K562 (cell line): ENCODE results near the gene TM4SF18. TPM values are rescaled to one million over a fixed set of nuclear protein-coding genes. Genes with fewer than 3 reads are reported as not detected.

Experiments used
- ATAC-seq: fragments of 200-7000 bp; cut with Tn5 transposase; 3 replicates; pipeline ENCODE4 v1.9.1; 2020; ENCODE audit warnings: moderate library complexity
- BruUV-seq: library from RNA; stranded (reverse); fragments of 400-500 nt; replicated peaks from 2 replicates; lab custom pipeline; 2021; lab: Mats Ljungman, UMichigan
- CTCF ChIA-PET: fragments of 300-600 bp; formaldehyde crosslinking; extraction: SDS; loops from one replicate; lab custom pipeline; 2021; ENCODE audit warnings: low intra/inter-chr PET ratio; lab: Yijun Ruan, JAX
- POLR2A ChIA-PET: fragments of 300-600, 350-650 bp; sonication (Branson Sonifier 250); formaldehyde crosslinking; extraction: SDS; loops from one replicate; lab custom pipeline; 2021; ENCODE audit warnings: antibody characterized with exemption, inconsistent platforms; lab: Yijun Ruan, JAX
- DNase-seq, 4 experiments: peaks; one replicate each; pipeline versions ENCODE4 v3.0.0 to v3.0.0-alpha.2; 2011 to 2018; ENCODE audit warnings: low spot score in 3 of 4, mixed read lengths in 3 of 4; ENCODE audit errors: extremely low read depth in 1 of 4
- FAIRE-seq: peaks from 2 replicates; lab custom pipeline; 2011; peaks lifted over from hg19 to GRCh38; lab: Jason Lieb, UNC
- H2AFZ ChIP-seq: 2 replicates; pipeline ENCODE4 v1.6.0; 2011; ENCODE audit warnings: low read depth, low read length, control low read depth, inconsistent platforms
- H3K27ac ChIP-seq: fragments of 200-600 bp; 3 replicates; pipeline ENCODE4 v1.8.0; 2011; ENCODE audit warnings: low read depth, mild to moderate bottlenecking, control low read depth, inconsistent platforms, low read length, moderate library complexity, mixed read lengths; ENCODE audit errors: extremely low read depth
- H3K27me3 ChIP-seq, 2 experiments: fragments of 300-600 bp in 1 of 2; 2 replicates in 1 of 2; 3 replicates in 1 of 2; pipeline versions ENCODE4 v1.6.0 to v1.8.0; 2011; ENCODE audit warnings: inconsistent platforms in 2 of 2, low read length in 2 of 2, mild to moderate bottlenecking in 1 of 2, mixed read lengths in 1 of 2, moderate library complexity in 1 of 2; ENCODE audit not compliant: control insufficient read depth in 2 of 2, insufficient read depth in 2 of 2
- H3K36me3 ChIP-seq: fragments of 300-600 bp; 3 replicates; pipeline ENCODE4 v1.8.0; 2011; ENCODE audit warnings: mild to moderate bottlenecking, low read length, inconsistent platforms; ENCODE audit not compliant: control insufficient read depth, insufficient read depth
- H3K4me1 ChIP-seq, 2 experiments: fragments of 200-600 bp in 1 of 2; replicated peaks in 1 of 2; 2 replicates in 1 of 2; 3 replicates in 1 of 2; pipeline versions ENCODE4 v1.5.1 to v1.8.0; 2011; ENCODE audit warnings: inconsistent platforms in 2 of 2, low read length in 2 of 2, mild to moderate bottlenecking in 1 of 2, mixed read lengths in 1 of 2, moderate library complexity in 1 of 2; ENCODE audit not compliant: control insufficient read depth in 2 of 2, insufficient read depth in 2 of 2
- H3K4me2 ChIP-seq: 2 replicates; pipeline ENCODE4 v1.6.1; 2011; ENCODE audit warnings: low read length, control low read depth, inconsistent platforms, mixed read lengths; ENCODE audit not compliant: insufficient read depth
- H3K4me3 ChIP-seq: fragments of 200-600 bp; sonication (generic), shearing (Covaris generic); 2 replicates; pipeline ENCODE4 v1.5.1; 2016; ENCODE audit warnings: control low read depth, inconsistent platforms
- H3K79me2 ChIP-seq: fragments of 200-600 bp; 3 replicates; pipeline ENCODE4 v1.8.0; 2011; ENCODE audit warnings: low read length, inconsistent platforms; ENCODE audit not compliant: control insufficient read depth, insufficient read depth
- H3K9ac ChIP-seq, 2 experiments: 2 replicates each; pipeline versions ENCODE4 v1.6.0 to v1.6.1; 2011; ENCODE audit warnings: low read depth in 2 of 2, low read length in 2 of 2, control low read depth in 1 of 2, inconsistent platforms in 1 of 2, mild to moderate bottlenecking in 1 of 2, mixed read lengths in 1 of 2; ENCODE audit not compliant: insufficient read depth in 1 of 2
- H3K9me1 ChIP-seq: one replicate; pipeline ENCODE4 v1.6.0; 2011; ENCODE audit warnings: inconsistent platforms, mild to moderate bottlenecking, low read length, moderate library complexity; ENCODE audit not compliant: control insufficient read depth, insufficient read depth
- H3K9me3 ChIP-seq: replicated peaks from 2 replicates; pipeline ENCODE4 v1.5.1; 2011; ENCODE audit warnings: low read depth, low read length, inconsistent platforms; ENCODE audit not compliant: control insufficient read depth, insufficient read depth
- H4K20me1 ChIP-seq: replicated peaks from 2 replicates; pipeline ENCODE4 v1.6.1; 2011; ENCODE audit warnings: low read length, inconsistent platforms, mixed read lengths; ENCODE audit not compliant: control insufficient read depth, insufficient read depth
- CCAR2 ChIP-seq: fragments of 200-400 bp; formaldehyde crosslinking; IDR thresholded peaks from 2 replicates; pipeline ENCODE4 v1.6.1; 2017; ENCODE audit warnings: mild to moderate bottlenecking, low read depth, low read length
- DIDO1 ChIP-seq: fragments of 450-650 bp; IDR thresholded peaks from 2 replicates; pipeline ENCODE4 v1.6.1; 2016; ENCODE audit warnings: low read depth, missing biosample characterization, missing genetic modification characterization
- GATAD2A ChIP-seq: fragments of 450-650 bp; IDR thresholded peaks from 2 replicates; pipeline ENCODE4 v1.6.1; 2017
- MYC ChIP-seq, 2 experiments: fragments of 250-450 bp in 1 of 2; sonication (Bioruptor Pico) in 1 of 2; IDR thresholded peaks; 2 replicates each; pipeline versions ENCODE4 v1.5.1 to v1.6.1; 2012 to 2021; ENCODE audit warnings: low read depth in 2 of 2, borderline replicate concordance in 1 of 2, improper control_type of control experiment in 1 of 2, low read length in 1 of 2, mild to moderate bottlenecking in 1 of 2, moderate library complexity in 1 of 2
- NCOR1 ChIP-seq: fragments of 450-650 bp; IDR thresholded peaks from 2 replicates; pipeline ENCODE4 v1.6.1; 2016; ENCODE audit warnings: mild to moderate bottlenecking, moderate library complexity
- PCBP2 ChIP-seq: fragments of 200-400 bp; formaldehyde crosslinking; IDR thresholded peaks from 2 replicates; pipeline ENCODE4 v1.6.1; 2018; ENCODE audit warnings: low read length, low read depth, mild to moderate bottlenecking, moderate library complexity; ENCODE audit not compliant: poor library complexity, severe bottlenecking
- PTRF ChIP-seq: fragments of 450-650 bp; IDR thresholded peaks from 2 replicates; pipeline ENCODE4 v1.6.1; 2016; ENCODE audit warnings: mild to moderate bottlenecking, missing genetic modification characterization, missing compliant biosample characterization
- RB1 ChIP-seq: fragments of 450-650 bp; IDR thresholded peaks from 2 replicates; pipeline ENCODE4 v1.6.1; 2017; ENCODE audit warnings: low read depth, mild to moderate bottlenecking
- RNF219 ChIP-seq: fragments of 250-450 bp; sonication (Bioruptor Pico); IDR thresholded peaks from 2 replicates; pipeline ENCODE4 v1.5.0; 2022; ENCODE audit warnings: mild to moderate bottlenecking
- SNRNP70 ChIP-seq: fragments of 200-400 bp; formaldehyde crosslinking; optimal IDR thresholded peaks from 2 replicates; pipeline ENCODE3; 2017; ENCODE audit warnings: low read depth, low read length
- ZNF239 ChIP-seq: fragments of 250-450 bp; sonication (Bioruptor Pico); IDR thresholded peaks from 2 replicates; pipeline ENCODE4 v1.4.0; 2020; ENCODE audit warnings: mild to moderate bottlenecking
- WGBS: fragments of 100-300 bp; shearing (Covaris generic); methylation state at CpG from one replicate; pipeline ENCODE4 v1.1.6; 2016; ENCODE audit warnings: low coverage, mixed read lengths; ENCODE audit not compliant: insufficient coverage; ENCODE audit errors: missing lambda C conversion rate; 5-methylcytosine and 5-hydroxymethylcytosine counted together
- in situ Hi-C: fragments of 300-500 bp; cut with MboI; formaldehyde crosslinking; loops from 4 replicates; pipeline ENCODE4 v1.15.0; 2018; ENCODE audit warnings: inconsistent platforms, mixed read lengths
- intact Hi-C: fragments of 100-400 bp; cut with micrococcal nuclease; formaldehyde crosslinking; loops from 2 replicates; pipeline ENCODE4 v1.14.2; 2022
- polyA plus RNA-seq, 8 experiments: library from polyadenylated mRNA; depleted of rRNA in 4 of 8; stranded (reverse) in 5 of 8; unstranded in 3 of 8; fragments of >200 nt; fragmentation: Nextera tagmentation in 2 of 8; fragmentation: Illumina TruSeq in 1 of 8; extraction: Ambion mirVana in 2 of 8; extraction: Trizol in 1 of 8; gene quantifications; 2 replicates each; pipeline versions ENCODE4 v1.2.1 to v1.2.3, GENCODE V29; 2011 to 2014; ENCODE audit warnings: inconsistent platforms in 1 of 8, missing spikeins in 1 of 8
- total RNA-seq, 7 experiments: library from RNA; depleted of rRNA in 6 of 7; stranded (reverse); fragments of >200 nt in 6 of 7; fragmentation: Illumina TruSeq in 2 of 7; extraction: Trizol in 2 of 7; gene quantifications; 2 replicates each; pipeline versions ENCODE4 v1.2.1 to v1.2.3, GENCODE V29; 2011 to 2021; ENCODE audit warnings: low replicate concordance in 1 of 7
- TF ChIP-seq, protein P1 (sequence below), 2 experiments: fragments of 450-650 bp; conservative IDR thresholded peaks; 2 replicates each; pipeline ENCODE4 v1.6.1; 2017; ENCODE audit warnings: mild to moderate bottlenecking in 2 of 2, moderate library complexity in 2 of 2

TM4SF18 gene
- total and polyA plus RNA-seq, 9 of the 15 experiments (the other 6 are each of a cell fraction or from before 2014, with no cell fraction given) = not detected

DNA sequence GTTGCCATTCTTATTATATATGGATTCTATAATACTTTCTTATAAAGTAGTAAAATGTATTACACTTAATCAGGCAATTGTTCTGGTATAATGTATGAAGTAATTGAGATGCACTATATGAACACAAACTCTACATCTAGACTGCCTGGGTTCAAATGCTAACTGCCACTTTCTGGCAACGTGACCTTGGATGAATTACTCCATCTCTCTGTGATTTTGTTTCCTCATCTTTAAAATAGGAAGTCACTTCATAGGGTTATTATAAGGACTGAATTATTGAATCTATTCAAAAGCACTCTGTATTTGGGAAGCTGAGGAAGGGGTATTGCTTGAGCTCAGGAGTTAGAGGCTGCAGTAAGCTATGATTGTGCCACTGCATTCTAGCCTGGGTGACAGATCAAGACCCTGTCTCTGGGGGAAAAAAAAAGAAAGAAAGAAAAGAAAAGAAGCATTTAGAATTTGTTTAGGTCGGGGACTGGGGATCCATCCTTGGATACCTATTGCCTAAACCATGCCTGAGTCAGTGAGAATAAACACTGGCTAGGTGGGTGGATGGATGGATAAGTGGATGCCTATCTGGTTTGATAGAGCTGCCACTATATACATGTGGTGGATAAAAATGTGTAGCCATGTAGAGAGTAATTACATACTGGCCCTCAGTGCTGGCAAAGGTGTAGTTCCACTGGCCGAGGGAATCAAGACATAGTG lies 41.5 kb upstream of the TM4SF18 start:
- Histone ChIP-seq H3K27ac (no peak overlapping the region), H3K4me2 (no peak overlapping the region), H3K9ac (no peak overlapping the region), H3K9me3 (no peaks in the 10 kb centered on the region), H3K79me2 (no peaks in the 10 kb centered on the region), H3K9me1 (no peaks in the 10 kb centered on the region), H2AFZ (no peak overlapping the region), H3K36me3 (no peaks in the 10 kb centered on the region), H3K4me3 (no peak overlapping the region), H3K4me1 (no peaks in the 10 kb centered on the region), H4K20me1 (peaks cover 2% of the 10 kb centered on the region; the same call in 1 of the 2 replicates), H3K27me3 (peaks cover 0 to 6% of the 10 kb centered on the region in 2 experiments; a peak in 3 of 5 replicates)
- TF ChIP-seq RB1 (no peak), PCBP2 (no peak), PTRF (no peak), DIDO1 (tag) (no peak), CCAR2 (no peak)
- DNase-seq (no peak), FAIRE-seq (no peak), ATAC-seq (no peak)
- in situ Hi-C loops = no loop called here
- intact Hi-C loops = no loop called here
- ChIA-PET POLR2A (interaction anchor here (0.6 to 0.8 kb wide), 2 partner anchors 16 to 1062 kb away, joined by 3 read pairs; no protein-coding TSS in a partner anchor), CTCF (no interaction called here)
- WGBS = 0% methylated on average over 3 of the region's 3 CpGs
- BruUV-seq = no TSS peak

GRCh38 chr3:149374391-149374790 lies 41.0 kb upstream of the TM4SF18 start:
- FAIRE-seq = no peak
- WGBS = 0% methylated on average over 1 of the region's 1 CpG
- H3K36me3 ChIP-seq = no peaks in the 10 kb centered on the region
- TF ChIP-seq GATAD2A (no peak), ZNF239 (CRISPR knock-in tag) (no peak), NCOR1 (no peak), MYC (IDR thresholded peaks at IDR 0.05; ENCODE audit: low read depth, low read length) (no peak), MYC (CRISPR knock-in tag; IDR thresholded peaks at IDR 0.05; ENCODE audit: borderline replicate concordance, low read depth) (no peak), RNF219 (CRISPR knock-in tag) (no peak), SNRNP70 (no peak), PCBP2 (no peak)
- TF ChIP-seq, protein P1, sequence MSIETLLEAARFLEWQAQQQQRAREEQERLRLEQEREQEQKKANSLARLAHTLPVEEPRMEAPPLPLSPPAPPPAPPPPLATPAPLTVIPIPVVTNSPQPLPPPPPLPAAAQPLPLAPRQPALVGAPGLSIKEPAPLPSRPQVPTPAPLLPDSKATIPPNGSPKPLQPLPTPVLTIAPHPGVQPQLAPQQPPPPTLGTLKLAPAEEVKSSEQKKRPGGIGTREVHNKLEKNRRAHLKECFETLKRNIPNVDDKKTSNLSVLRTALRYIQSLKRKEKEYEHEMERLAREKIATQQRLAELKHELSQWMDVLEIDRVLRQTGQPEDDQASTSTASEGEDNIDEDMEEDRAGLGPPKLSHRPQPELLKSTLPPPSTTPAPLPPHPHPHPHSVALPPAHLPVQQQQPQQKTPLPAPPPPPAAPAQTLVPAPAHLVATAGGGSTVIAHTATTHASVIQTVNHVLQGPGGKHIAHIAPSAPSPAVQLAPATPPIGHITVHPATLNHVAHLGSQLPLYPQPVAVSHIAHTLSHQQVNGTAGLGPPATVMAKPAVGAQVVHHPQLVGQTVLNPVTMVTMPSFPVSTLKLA (conservative IDR thresholded peaks at IDR 0.05) = no peak

More at GRCh38 chr3:149374391-149374790, 41.0 kb upstream of the TM4SF18 start:
- ChIA-PET CTCF (no interaction called here), POLR2A (no interaction called here)
- Histone ChIP-seq H3K27me3 (peaks cover 0 to 6% of the 10 kb centered on the region in 2 experiments; a peak in 3 of 5 replicates), H2AFZ (no peak overlapping the region), H3K4me2 (no peak overlapping the region), H3K79me2 (no peaks in the 10 kb centered on the region), H3K4me1 (no peaks in the 10 kb centered on the region), H3K9me1 (no peaks in the 10 kb centered on the region), H3K9ac (no peak overlapping the region), H3K9me3 (no peaks in the 10 kb centered on the region), H3K4me3 (no peak overlapping the region), H3K27ac (no peak overlapping the region), H4K20me1 (peaks cover 2% of the 10 kb centered on the region; the same call in 1 of the 2 replicates)
- DNase-seq (no peak), ATAC-seq (no peak)
- intact Hi-C loops = no loop called here
- BruUV-seq = no TSS peak
- in situ Hi-C loops = no loop called here
